ENCODE data around the gene GPR153.

The GPR153 gene

GRCh38 chr1:6300342-6301048 lies 39.6 kb upstream of the GPR153 start:
- no peak overlapping the region for H3K9ac ChIP-seq (ENCODE audit: low read length)
- H3K4me3 ChIP-seq (ENCODE audit: low read length), result no peak overlapping the region
- TF ChIP-seq, protein P1, sequence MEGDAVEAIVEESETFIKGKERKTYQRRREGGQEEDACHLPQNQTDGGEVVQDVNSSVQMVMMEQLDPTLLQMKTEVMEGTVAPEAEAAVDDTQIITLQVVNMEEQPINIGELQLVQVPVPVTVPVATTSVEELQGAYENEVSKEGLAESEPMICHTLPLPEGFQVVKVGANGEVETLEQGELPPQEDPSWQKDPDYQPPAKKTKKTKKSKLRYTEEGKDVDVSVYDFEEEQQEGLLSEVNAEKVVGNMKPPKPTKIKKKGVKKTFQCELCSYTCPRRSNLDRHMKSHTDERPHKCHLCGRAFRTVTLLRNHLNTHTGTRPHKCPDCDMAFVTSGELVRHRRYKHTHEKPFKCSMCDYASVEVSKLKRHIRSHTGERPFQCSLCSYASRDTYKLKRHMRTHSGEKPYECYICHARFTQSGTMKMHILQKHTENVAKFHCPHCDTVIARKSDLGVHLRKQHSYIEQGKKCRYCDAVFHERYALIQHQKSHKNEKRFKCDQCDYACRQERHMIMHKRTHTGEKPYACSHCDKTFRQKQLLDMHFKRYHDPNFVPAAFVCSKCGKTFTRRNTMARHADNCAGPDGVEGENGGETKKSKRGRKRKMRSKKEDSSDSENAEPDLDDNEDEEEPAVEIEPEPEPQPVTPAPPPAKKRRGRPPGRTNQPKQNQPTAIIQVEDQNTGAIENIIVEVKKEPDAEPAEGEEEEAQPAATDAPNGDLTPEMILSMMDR (IDR thresholded peaks at IDR 0.05; ENCODE audit: low read depth, low read length), result no peak
- TF ChIP-seq EZH2phosphoT487 (IDR thresholded peaks at IDR 0.05; ENCODE audit: low read depth), result no peak
- H2AFZ ChIP-seq (ENCODE audit: low read depth, low read length), result no peak overlapping the region
- H3K36me3 ChIP-seq (replicated peaks; ENCODE audit: low read depth, low read length), result no peaks in the 10 kb centered on the region
- H3K4me1 ChIP-seq (ENCODE audit: low read length), result no peaks in the 10 kb centered on the region
- no peak overlapping the region for H3K27ac ChIP-seq (ENCODE audit: low read length)
- no peaks in the 10 kb centered on the region for H3K27me3 ChIP-seq (ENCODE audit: low read depth, low read length)
- H3K9me3 ChIP-seq (ENCODE audit: insufficient read depth, low read length), result no peaks in the 10 kb centered on the region
- no peak overlapping the region for H3K4me2 ChIP-seq (ENCODE audit: low read length)
- no peaks in the 10 kb centered on the region for H3K79me2 ChIP-seq (ENCODE audit: low read length)
- H4K20me1 ChIP-seq (ENCODE audit: insufficient read depth, low read length), result no peaks in the 10 kb centered on the region

DNA sequence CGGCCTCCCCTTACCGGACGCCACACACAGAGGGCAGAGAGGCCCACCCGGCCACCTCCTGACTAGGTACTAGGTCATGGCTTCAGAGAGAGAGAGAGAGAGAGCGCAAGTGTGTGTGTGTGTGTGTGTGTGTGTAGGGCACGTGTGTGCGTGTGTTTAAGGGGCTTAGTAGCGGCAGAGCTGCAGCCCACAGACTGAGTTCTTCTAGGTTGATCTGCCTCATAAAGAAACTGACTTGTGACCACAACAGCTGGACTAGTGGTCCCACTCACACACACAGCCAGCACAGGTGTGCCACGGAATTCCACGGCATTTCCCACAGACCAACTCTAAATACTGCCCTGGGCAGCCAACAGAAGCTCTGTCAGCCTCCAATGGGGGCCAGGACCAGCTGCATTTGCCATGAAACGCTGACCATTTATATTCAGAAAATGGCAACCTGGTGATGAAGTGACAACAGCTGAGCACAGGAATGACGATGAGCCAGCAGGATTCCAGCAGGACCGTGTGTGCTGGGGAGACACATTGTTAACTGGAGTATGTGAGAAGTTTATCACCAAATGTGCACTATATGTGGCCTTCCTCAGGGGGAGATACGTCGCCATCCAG lies 38.8 kb upstream of the GPR153 start:
- Histone ChIP-seq H3K4me1 (ENCODE audit: low read length) (no peaks in the 10 kb centered on the region), H3K79me2 (ENCODE audit: low read length) (no peaks in the 10 kb centered on the region), H3K4me3 (ENCODE audit: low read length) (no peak overlapping the region), H4K20me1 (ENCODE audit: insufficient read depth, low read length) (no peaks in the 10 kb centered on the region), H2AFZ (ENCODE audit: low read depth, low read length) (no peak overlapping the region), H3K27me3 (ENCODE audit: low read depth, low read length) (no peaks in the 10 kb centered on the region), H3K27ac (ENCODE audit: low read length) (no peak overlapping the region), H3K9me3 (ENCODE audit: insufficient read depth, low read length) (no peaks in the 10 kb centered on the region), H3K4me2 (ENCODE audit: low read length) (no peak overlapping the region), H3K36me3 (replicated peaks; ENCODE audit: low read depth, low read length) (no peaks in the 10 kb centered on the region), H3K9ac (ENCODE audit: low read length) (no peak overlapping the region)
- TF ChIP-seq, protein P1 (IDR thresholded peaks at IDR 0.05; ENCODE audit: low read depth, low read length), result no peak
- TF ChIP-seq EZH2phosphoT487 (IDR thresholded peaks at IDR 0.05; ENCODE audit: low read depth), result no peak

DNA sequence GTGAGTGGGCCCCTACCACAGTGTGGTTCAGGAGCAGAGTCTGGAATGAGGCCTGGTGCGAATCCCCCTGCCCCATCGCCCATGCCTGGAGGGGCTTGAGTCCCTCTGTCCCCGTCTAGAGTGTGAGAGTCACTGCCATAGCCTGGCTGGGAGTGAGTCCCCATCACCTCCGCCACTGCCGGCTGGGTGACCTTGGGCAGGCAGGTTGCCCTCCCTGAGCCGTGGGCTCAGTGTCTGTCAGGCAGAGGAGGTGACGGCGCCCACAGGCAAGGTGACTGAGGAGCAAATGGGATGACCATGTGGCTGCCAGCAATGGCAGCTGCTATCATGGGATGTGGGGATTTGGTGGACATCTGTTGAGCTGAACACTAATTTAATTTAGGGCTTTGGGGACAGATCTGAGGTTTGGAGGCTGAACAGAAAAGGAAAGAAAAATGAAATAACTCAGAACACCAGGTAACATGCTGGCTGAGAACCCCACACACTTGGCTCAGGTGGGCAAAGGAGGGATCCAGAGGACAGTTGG lies 38.1 kb upstream of the GPR153 start:
- Histone ChIP-seq H3K79me2 (ENCODE audit: low read length) (no peaks in the 10 kb centered on the region), H3K9ac (ENCODE audit: low read length) (no peak overlapping the region), H3K27ac (ENCODE audit: low read length) (no peak overlapping the region), H3K9me3 (ENCODE audit: insufficient read depth, low read length) (no peaks in the 10 kb centered on the region), H3K4me3 (ENCODE audit: low read length) (no peak overlapping the region), H3K4me2 (ENCODE audit: low read length) (no peak overlapping the region), H3K27me3 (ENCODE audit: low read depth, low read length) (no peaks in the 10 kb centered on the region), H3K36me3 (replicated peaks; ENCODE audit: low read depth, low read length) (no peaks in the 10 kb centered on the region), H2AFZ (ENCODE audit: low read depth, low read length) (no peak overlapping the region), H3K4me1 (ENCODE audit: low read length) (no peaks in the 10 kb centered on the region), H4K20me1 (ENCODE audit: insufficient read depth, low read length) (no peaks in the 10 kb centered on the region)
- TF ChIP-seq, protein P1 (IDR thresholded peaks at IDR 0.05; ENCODE audit: low read depth, low read length), result no peak
- no peak for TF ChIP-seq EZH2phosphoT487 (IDR thresholded peaks at IDR 0.05; ENCODE audit: low read depth)

DNA sequence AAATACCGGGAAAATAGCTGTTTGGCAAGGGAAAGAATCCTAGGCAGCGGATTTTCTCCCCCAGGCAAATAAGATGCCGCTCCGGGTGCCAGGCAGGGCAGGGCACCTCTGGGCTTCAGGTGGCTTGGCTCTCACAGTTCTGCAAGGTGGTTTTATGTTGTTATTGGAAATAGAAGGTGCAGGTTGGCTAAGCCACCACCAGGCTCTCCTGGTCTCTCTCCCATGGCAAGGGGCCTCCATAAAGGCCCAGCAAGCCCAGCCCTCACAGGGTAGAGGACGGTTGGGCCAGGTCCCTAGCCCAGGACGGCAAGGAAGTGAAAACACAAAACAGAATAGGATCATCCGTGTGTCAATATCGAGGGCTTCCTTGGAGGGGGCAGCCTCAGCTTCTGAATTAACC lies 37.6 kb upstream of the GPR153 start:
- Histone ChIP-seq H3K27ac (ENCODE audit: low read length) (no peak overlapping the region), H3K79me2 (ENCODE audit: low read length) (no peaks in the 10 kb centered on the region)

More for the DNA sequence above, 37.6 kb upstream of the GPR153 start:
- no peaks in the 10 kb centered on the region for H4K20me1 ChIP-seq (ENCODE audit: insufficient read depth, low read length)
- TF ChIP-seq, protein P1 (IDR thresholded peaks at IDR 0.05; ENCODE audit: low read depth, low read length), result no peak
- no peak for TF ChIP-seq EZH2phosphoT487 (IDR thresholded peaks at IDR 0.05; ENCODE audit: low read depth)
- no peak overlapping the region for H3K4me3 ChIP-seq (ENCODE audit: low read length)
- no peak overlapping the region for H2AFZ ChIP-seq (ENCODE audit: low read depth, low read length)
- H3K4me2 ChIP-seq (ENCODE audit: low read length), result no peak overlapping the region
- no peak overlapping the region for H3K9ac ChIP-seq (ENCODE audit: low read length)
- no peaks in the 10 kb centered on the region for H3K4me1 ChIP-seq (ENCODE audit: low read length)
- no peaks in the 10 kb centered on the region for H3K9me3 ChIP-seq (ENCODE audit: insufficient read depth, low read length)
- H3K27me3 ChIP-seq (ENCODE audit: low read depth, low read length), result no peaks in the 10 kb centered on the region
- no peaks in the 10 kb centered on the region for H3K36me3 ChIP-seq (replicated peaks; ENCODE audit: low read depth, low read length)

Data from OCI-LY3 (cell line).